ENCODE measurements around the gene HOXC6. TPM values are rescaled to one million over a fixed set of nuclear protein-coding genes. Genes with fewer than 3 reads are reported as not detected.

HOXC6 gene
- total RNA-seq, 1 experiment from 2014 or later: 2.8 TPM

GRCh38 chr12:54004063-54004840, 24.0 kb upstream of the HOXC6 start:
- peaks cover 7% of the 10 kb centered on the region for H3K79me2 ChIP-seq (ENCODE audit: low read length)
- no peak for TF ChIP-seq EZH2 (IDR thresholded peaks at IDR 0.05; ENCODE audit: low read length, unreplicated experiment)
- TF ChIP-seq CTCF (conservative IDR thresholded peaks at IDR 0.05; ENCODE audit: low read depth, low read length): peak; percentile 35; the same call in 1 of the 2 replicates
- no peak for TF ChIP-seq EZH2phosphoT487 (IDR thresholded peaks at IDR 0.05; ENCODE audit: borderline replicate concordance, low read length)
- no peak overlapping the region for H2AFZ ChIP-seq (ENCODE audit: low read length)
- ChIA-PET POLR2A (ENCODE audit: unreplicated experiment) (no interaction called here), CTCF (interaction anchor here (0.7 to 1.0 kb wide), 2 partner anchors 204 to 877 kb away, joined by 3 to 5 read pairs; no protein-coding TSS in a partner anchor)
- no TSS peak for BruUV-seq (replicated peaks)
- H4K20me1 ChIP-seq (ENCODE audit: low read length): no peaks in the 10 kb centered on the region
- no peak overlapping the region for H3K4me3 ChIP-seq (ENCODE audit: low read length)
- no peaks in the 10 kb centered on the region for H3K9me3 ChIP-seq (ENCODE audit: low read length)
- H3K4me1 ChIP-seq (ENCODE audit: insufficient read depth, low read length): peaks cover 10% of the 10 kb centered on the region; the same call in 1 of the 2 replicates
- DNase-seq (no peak), ATAC-seq (no peak)
- no peak overlapping the region for H3K27ac ChIP-seq (ENCODE audit: low read length)
- H3K9ac ChIP-seq (ENCODE audit: low read length): no peak overlapping the region
- no peaks in the 10 kb centered on the region for H3K9me2 ChIP-seq (replicated peaks; ENCODE audit: low read length)
- no peaks in the 10 kb centered on the region for H3K36me3 ChIP-seq (ENCODE audit: low read depth, low read length)
- no peaks in the 10 kb centered on the region for H3K27me3 ChIP-seq (ENCODE audit: low read length)
- no peak overlapping the region for H3K4me2 ChIP-seq (ENCODE audit: low read length)
- intact Hi-C loops (cut with micrococcal nuclease): no loop called here
- H3F3A ChIP-seq (ENCODE audit: low read length, unreplicated experiment): no peaks in the 10 kb centered on the region

GRCh38 chr12:54004841-54005530, 23.3 kb upstream of the HOXC6 start:
- POLR2A ChIA-PET (ENCODE audit: unreplicated experiment): interaction anchor here (0.7 kb wide), 1 partner anchor 187 kb away, joined by 9 read pairs; no protein-coding TSS in a partner anchor
- CTCF ChIA-PET: interaction anchor here (0.6 to 1.5 kb wide), 3 partner anchors 20 to 196 kb away, joined by 3 to 17 read pairs (median 6); partner anchors contain the start of genes HOXC10 and HOXC5
- no peak for ATAC-seq

GRCh38 chr12:54005531-54005852, 22.7 kb upstream of the HOXC6 start:
- POLR2A ChIA-PET (ENCODE audit: unreplicated experiment): interaction anchor here (0.7 kb wide), 1 partner anchor 186 kb away, joined by 9 read pairs; no protein-coding TSS in a partner anchor

More at GRCh38 chr12:54004841-54005530, 23.3 kb upstream of the HOXC6 start:
- Histone ChIP-seq H3K9ac (ENCODE audit: low read length) (peak overlapping the region; percentile 18; the same call in 1 of the 2 replicates), H3K4me1 (ENCODE audit: insufficient read depth, low read length) (peaks cover 16% of the 10 kb centered on the region; the same call in 1 of the 2 replicates), H3F3A (ENCODE audit: low read length, unreplicated experiment) (no peaks in the 10 kb centered on the region), H3K79me2 (ENCODE audit: low read length) (peaks cover 9% of the 10 kb centered on the region), H3K36me3 (ENCODE audit: low read depth, low read length) (no peaks in the 10 kb centered on the region), H2AFZ (ENCODE audit: low read length) (peak overlapping the region; percentile 63), H3K27me3 (ENCODE audit: low read length) (no peaks in the 10 kb centered on the region), H3K4me3 (ENCODE audit: low read length) (no peak overlapping the region; the same call in 1 of the 2 replicates), H3K9me3 (ENCODE audit: low read length) (no peaks in the 10 kb centered on the region), H3K27ac (ENCODE audit: low read length) (no peak overlapping the region), H3K4me2 (ENCODE audit: low read length) (peak overlapping the region; percentile 71), H3K9me2 (replicated peaks; ENCODE audit: low read length) (no peaks in the 10 kb centered on the region), H4K20me1 (ENCODE audit: low read length) (no peaks in the 10 kb centered on the region)
- no peak for TF ChIP-seq EZH2 (IDR thresholded peaks at IDR 0.05; ENCODE audit: low read length, unreplicated experiment)
- no TSS peak for BruUV-seq (replicated peaks)
- DNase-seq: no peak
- intact Hi-C loops (cut with micrococcal nuclease): no loop called here

More at GRCh38 chr12:54005531-54005852, 22.7 kb upstream of the HOXC6 start:
- Histone ChIP-seq H3K79me2 (ENCODE audit: low read length) (peaks cover 14% of the 10 kb centered on the region), H3F3A (ENCODE audit: low read length, unreplicated experiment) (no peaks in the 10 kb centered on the region), H3K9ac (ENCODE audit: low read length) (no peak overlapping the region), H3K27me3 (ENCODE audit: low read length) (no peaks in the 10 kb centered on the region), H3K36me3 (ENCODE audit: low read depth, low read length) (no peaks in the 10 kb centered on the region), H3K4me3 (ENCODE audit: low read length) (peak overlapping the region; percentile 47; the same call in 1 of the 2 replicates), H4K20me1 (ENCODE audit: low read length) (no peaks in the 10 kb centered on the region), H3K4me1 (ENCODE audit: insufficient read depth, low read length) (peaks cover 21% of the 10 kb centered on the region), H3K9me2 (replicated peaks; ENCODE audit: low read length) (no peaks in the 10 kb centered on the region), H3K27ac (ENCODE audit: low read length) (no peak overlapping the region), H3K9me3 (ENCODE audit: low read length) (no peaks in the 10 kb centered on the region), H2AFZ (ENCODE audit: low read length) (peak overlapping the region; percentile 63), H3K4me2 (ENCODE audit: low read length) (peak overlapping the region; percentile 71)
- intact Hi-C loops (cut with micrococcal nuclease): no loop called here
- DNase-seq: no peak
- ATAC-seq: no peak
- CTCF ChIA-PET: interaction anchor here (0.6 to 1.5 kb wide), 7 partner anchors 20 to 209 kb away, joined by 3 to 17 read pairs (median 4); partner anchors contain the start of genes HOXC10 and HOXC5
- no TSS peak for BruUV-seq (replicated peaks)
- TF ChIP-seq CTCF (conservative IDR thresholded peaks at IDR 0.05; ENCODE audit: low read depth, low read length): no peak
- no peak for TF ChIP-seq EZH2 (IDR thresholded peaks at IDR 0.05; ENCODE audit: low read length, unreplicated experiment)
- no peak for TF ChIP-seq EZH2phosphoT487 (IDR thresholded peaks at IDR 0.05; ENCODE audit: borderline replicate concordance, low read length)

Measured in PC-3 (cell line).